ENCODE results near the gene CRISPLD2.

The CRISPLD2 gene

GRCh38 chr16:84820771-84821170, 986 bp downstream of the CRISPLD2 start:
- no peak for TF ChIP-seq CTCF (IDR thresholded peaks at IDR 0.05; ENCODE audit: low read depth, low read length)
- DNase-seq (ENCODE audit: low read depth in 2 of 2): no peak
- peak overlapping the region; percentile 53 to 65 for H3K4me3 ChIP-seq (replicated peaks in 1 of 2; ENCODE audit: low read depth in 2 of 2, low read length in 2 of 2)

- TF ChIP-seq CTCF (IDR thresholded peaks at IDR 0.05; ENCODE audit: low read depth, low read length): no peak
- DNase-seq (ENCODE audit: low read depth in 2 of 2): no peak
- H3K4me3 ChIP-seq (replicated peaks in 1 of 2; ENCODE audit: low read depth in 2 of 2, low read length in 2 of 2): peak overlapping the region; percentile 53 to 65
Observed at GRCh38 chr16:84821179-84821578, 1.4 kb downstream of the CRISPLD2 start.

DNA sequence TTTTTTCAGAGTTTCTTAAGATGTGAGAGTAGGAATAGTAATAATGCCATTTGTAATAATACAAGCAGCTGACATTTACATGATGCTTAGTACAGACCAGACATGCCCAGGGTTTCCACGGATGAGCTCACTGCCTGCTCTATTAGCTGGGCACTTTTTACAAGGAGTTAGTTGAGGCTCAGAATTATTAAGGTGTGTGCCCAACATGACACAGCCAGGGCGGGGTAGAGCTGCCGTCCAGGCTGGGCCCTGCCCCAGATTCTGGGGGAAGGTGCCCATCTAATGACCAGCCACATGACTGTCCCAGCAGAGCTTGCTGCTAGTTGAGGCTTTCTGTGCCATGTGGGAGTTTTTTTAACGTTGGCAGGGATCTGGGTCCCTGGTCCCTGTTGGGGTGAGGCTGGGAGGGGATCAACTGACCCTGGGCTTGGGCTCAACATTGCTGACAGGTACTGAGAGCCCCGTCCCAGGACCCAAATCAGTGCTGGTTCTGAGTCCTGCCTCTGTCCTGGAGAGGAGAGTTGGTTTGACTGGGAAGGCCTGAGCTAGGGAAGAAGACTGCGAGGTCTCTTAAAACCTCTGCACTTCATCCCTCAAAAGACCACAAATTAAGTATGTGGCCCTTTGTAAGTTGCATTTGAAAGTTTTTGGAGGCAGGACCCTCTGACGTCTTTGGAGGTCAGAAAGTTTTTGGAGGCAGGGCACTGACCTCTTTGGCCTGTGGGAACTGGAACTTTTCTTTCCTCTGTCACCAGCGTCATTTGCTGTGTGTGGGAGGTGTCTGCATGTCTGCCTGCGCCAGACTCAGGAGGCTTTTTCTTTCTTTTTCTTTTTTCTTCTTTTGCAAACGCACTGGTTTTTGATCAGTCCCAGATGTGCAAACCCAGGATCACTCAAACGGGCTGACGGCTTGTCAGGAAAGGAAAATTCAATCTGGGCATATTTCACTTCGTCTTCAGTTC, 2.2 kb downstream of the CRISPLD2 start:
- peak in 1 of 2 donors; percentile 56 for DNase-seq (ENCODE audit: low read depth in 2 of 2)
- no peak for TF ChIP-seq CTCF (IDR thresholded peaks at IDR 0.05; ENCODE audit: low read depth, low read length)
- peak overlapping the region in 1 of 2 donors; percentile 53 for H3K4me3 ChIP-seq (replicated peaks in 1 of 2; ENCODE audit: low read depth in 2 of 2, low read length in 2 of 2)

GRCh38 chr16:84822990-84823389, 3.2 kb downstream of the CRISPLD2 start:
- TF ChIP-seq CTCF (IDR thresholded peaks at IDR 0.05; ENCODE audit: low read depth, low read length): no peak
- H3K4me3 ChIP-seq (replicated peaks in 1 of 2; ENCODE audit: low read depth in 2 of 2, low read length in 2 of 2): no peak overlapping the region
- no peak for DNase-seq (ENCODE audit: low read depth in 2 of 2)

GRCh38 chr16:84823484-84823883, 3.7 kb downstream of the CRISPLD2 start:
- no peak for TF ChIP-seq CTCF (IDR thresholded peaks at IDR 0.05; ENCODE audit: low read depth, low read length)
- H3K4me3 ChIP-seq (replicated peaks in 1 of 2; ENCODE audit: low read depth in 2 of 2, low read length in 2 of 2): no peak overlapping the region
- peak; percentile 59 to 72 for DNase-seq (ENCODE audit: low read depth in 2 of 2)

GRCh38 chr16:84823926-84824325, 4.1 kb downstream of the CRISPLD2 start:
- TF ChIP-seq CTCF (IDR thresholded peaks at IDR 0.05; ENCODE audit: low read depth, low read length): no peak
- no peak overlapping the region for H3K4me3 ChIP-seq (replicated peaks in 1 of 2; ENCODE audit: low read depth in 2 of 2, low read length in 2 of 2)
- DNase-seq (ENCODE audit: low read depth in 2 of 2): no peak
